Measurements from ENCODE around the gene HSD11B1L.
A peak's percentile ranks its signal among the peaks of the same experiment; 100 is the strongest.

Gene HSD11B1L

DNA sequence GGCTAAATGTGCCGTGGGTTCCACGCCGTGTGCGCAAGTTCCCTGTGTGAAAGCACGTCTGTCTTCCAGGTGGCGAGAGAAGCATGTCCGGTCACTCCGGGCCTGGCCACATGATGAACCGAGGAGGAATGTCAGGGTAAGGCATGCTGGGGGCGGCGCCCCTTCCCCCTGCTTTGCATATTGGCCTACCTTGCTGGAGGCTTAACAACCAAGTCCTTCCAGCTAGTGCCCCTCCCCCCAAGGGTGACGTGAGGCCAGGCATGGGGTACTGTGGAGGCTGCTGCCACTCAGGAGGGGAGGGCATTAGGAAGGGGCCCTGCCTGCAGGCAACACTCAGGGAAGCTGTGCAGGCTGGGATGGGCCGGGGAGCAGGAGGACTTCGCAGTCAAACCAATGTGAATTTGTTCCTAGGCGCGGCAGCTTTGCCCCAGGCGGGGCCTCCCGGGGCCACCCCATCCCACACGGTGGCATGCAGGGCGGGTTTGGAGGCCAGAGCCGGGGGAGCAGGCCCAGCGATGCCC is 13.0 kb upstream of the HSD11B1L start:
- no peak for DNase-seq

DNA sequence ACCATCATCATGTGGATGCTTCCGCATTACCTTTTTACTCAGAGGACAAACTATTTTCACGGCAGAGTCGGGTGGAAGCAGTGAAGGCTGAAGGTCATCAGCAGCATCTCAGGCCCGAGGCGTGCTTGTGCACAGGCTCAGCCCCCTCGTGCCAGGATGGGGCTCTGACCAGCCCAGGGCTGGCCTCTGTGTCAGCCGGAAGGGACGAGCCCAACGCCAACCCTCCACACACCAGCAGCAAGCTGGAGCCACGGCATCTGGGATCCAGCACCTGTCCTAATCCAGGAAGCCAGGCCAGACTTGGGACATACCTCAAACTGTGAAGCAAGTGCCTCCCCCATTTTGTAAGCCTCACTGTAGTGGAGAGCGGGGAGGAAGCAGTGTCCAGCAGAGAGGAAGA is 11.6 kb upstream of the HSD11B1L start:
- no peak for DNase-seq

- no peak for DNase-seq
Observed at GRCh38 chr19:5671600-5671999, 9.2 kb upstream of the HSD11B1L start.

DNA sequence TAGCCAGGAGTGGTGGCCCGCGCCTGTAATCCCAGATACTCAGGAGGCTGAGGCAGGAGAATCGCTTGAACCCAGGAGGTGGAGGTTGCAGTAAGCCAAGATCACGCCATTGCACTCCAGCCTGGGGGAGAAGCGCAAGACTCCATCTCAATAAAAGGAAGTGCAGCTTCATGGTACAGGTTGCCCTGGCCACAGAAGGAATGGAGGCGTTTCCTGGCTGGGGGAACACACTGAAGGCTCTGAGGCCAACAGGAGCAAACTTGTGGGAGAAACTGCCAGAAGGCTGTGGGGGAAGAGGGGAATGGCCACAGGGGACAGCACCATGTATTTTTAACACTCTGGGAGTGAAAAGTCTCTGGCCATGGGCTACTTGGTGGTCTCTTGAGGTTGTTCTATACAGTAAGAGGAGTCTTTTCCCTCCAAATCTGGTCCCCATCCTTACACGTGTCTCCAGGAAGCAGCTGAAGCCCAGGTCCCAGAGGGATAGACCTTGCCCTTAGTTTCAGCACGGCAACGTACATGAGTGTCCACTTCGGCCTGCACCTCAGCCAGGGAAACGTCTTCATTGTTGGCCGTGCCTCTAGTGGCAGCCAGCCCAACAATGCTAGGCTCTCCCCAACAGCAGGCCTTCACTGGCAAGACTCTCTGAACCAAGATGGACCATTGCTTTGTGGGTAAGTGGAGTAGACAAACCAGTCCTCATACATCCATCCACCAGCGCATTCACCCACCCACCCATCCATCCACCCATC is 7.9 kb upstream of the HSD11B1L start:
- no peak for DNase-seq

DNA sequence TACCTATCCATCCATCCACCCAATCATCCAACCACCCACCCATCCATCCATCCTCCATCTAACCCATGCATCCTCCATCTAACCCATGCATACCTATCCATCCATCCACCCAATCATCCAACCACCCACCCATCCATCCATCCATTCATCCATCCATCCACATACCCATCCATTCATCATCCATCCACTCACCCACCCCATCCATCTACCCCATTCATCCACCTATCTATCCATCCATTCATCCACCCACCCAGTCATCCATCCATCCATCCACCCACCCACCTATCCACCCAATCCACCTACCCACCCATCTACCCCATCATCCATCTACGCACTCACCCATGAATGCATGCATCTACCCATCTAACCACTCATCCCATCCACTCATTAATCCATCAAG is 7.1 kb upstream of the HSD11B1L start:
- DNase-seq = no peak

GRCh38 chr19:5674714-5675113 is 6.1 kb upstream of the HSD11B1L start:
- peak; percentile 57 for DNase-seq

DNA sequence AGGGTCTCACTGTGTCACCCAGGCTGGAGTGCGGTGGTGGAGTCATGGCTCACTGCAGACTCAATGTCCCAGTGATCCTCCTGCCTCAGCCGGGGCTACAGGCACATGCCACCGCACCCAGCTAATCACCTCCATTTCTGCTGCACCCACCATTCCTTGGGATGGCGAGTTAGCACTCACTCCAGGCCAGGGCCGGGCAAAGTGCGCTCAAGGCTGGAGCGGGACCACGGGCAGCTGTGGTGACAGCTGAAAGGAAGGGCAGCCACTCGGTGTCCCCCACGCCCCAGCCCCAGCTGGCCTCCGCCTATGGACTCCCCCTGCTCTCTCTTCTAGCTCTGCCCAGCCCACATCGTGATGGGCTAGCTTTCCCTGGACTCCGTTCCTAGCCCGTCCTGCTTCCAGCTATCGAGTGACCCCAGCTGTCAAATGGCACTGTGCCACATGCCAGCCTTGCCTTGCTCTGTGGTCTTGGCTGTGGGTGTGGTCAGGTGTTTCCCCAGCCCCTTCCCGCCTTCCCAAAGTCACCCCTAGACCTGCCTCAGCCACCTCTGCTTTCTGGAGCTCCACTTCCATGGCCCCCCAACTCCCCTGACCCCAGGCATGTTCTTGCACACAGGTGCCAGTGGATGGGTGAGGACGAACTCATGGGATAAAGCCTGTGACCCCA is 4.6 kb upstream of the HSD11B1L start:
- DNase-seq = no peak

DNA sequence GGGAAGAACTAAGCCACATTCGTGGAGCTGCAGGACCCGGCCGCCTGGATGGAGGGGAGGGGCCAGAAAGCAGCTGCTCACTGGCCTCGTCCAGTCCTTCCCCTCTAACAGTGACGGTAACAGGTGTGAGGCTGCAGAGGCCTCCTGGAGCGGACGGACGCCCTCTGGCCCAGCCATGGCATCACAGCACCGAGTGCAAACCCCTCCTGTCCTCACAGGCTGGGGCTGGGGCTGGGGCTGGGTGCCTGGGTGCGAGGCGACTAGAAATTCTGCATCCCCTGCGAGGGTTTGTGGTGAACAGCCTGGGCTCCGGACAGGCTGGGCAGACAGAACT is 4.1 kb upstream of the HSD11B1L start:
- DNase-seq = no peak

DNA sequence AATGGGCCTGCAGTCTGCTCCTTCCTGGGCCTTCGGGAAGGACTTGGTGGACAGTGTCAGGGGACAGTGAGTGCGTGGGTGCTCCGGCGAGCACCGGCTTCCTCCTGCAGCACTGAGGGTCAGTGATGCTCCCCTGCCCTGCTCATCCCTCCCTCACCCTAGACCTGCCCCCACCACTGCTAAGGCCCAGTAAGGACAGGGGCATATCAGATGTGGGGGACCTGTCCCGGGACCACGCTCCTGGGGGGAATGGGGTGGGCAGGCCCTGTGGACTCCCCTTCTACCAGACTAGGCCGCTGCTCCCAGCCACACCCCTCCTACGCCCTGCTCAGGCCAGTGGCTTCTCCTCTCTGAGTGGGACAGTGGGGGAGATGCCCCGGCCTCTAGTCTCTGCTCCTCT is 3.7 kb upstream of the HSD11B1L start:
- DNase-seq = no peak

DNA sequence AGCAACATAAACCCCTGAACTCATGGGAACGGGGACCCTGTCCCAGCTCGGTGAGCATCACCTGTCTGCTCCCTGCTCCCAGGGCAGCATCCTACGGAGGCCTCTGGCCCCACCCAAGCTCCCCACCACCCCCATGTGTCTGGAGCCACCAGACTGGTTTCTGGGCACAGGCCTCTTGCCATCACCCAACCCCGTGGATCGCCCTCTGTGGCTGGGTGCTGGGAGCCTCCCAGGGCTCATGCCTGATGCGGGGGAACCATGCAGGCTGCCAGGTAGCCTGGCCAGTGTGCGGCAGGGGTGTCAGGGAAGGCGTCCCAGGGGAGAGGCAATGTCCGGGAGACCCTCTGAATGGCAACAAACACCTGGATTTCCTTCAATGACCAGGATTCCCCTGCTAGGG is 3.2 kb upstream of the HSD11B1L start:
- no peak for DNase-seq

DNA sequence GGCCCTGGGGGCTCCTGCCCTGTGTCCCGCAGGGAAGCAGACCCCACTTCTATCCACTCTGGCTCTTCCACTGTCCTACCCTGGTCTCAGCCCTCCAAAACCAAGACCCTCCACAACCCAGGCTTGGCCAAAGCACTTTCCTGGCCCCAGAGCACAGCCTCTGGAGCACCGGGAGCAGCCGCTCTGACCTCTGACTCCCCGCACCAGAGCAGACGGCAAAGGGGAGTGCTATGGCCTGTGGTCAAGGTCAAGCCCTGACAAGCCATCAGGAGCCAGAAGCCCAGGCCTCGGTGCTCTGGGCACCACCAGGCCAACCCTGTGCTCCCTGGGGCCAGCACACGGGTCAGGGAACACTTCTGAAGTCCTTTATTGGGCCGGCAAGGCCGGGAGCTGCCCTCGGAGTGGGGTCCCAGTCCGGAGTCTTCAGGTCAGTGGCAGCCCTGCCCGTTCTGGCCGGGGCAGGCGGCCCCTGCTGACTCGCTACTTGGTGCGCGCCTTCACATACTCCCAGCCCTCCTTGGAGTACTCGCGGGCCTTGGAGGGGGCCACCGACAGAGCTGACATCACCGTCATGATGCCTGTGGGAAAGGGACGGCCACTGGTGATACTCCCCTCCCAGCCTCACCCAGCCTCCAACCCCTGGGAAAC is 2.6 kb upstream of the HSD11B1L start:
- no peak for DNase-seq

DNA sequence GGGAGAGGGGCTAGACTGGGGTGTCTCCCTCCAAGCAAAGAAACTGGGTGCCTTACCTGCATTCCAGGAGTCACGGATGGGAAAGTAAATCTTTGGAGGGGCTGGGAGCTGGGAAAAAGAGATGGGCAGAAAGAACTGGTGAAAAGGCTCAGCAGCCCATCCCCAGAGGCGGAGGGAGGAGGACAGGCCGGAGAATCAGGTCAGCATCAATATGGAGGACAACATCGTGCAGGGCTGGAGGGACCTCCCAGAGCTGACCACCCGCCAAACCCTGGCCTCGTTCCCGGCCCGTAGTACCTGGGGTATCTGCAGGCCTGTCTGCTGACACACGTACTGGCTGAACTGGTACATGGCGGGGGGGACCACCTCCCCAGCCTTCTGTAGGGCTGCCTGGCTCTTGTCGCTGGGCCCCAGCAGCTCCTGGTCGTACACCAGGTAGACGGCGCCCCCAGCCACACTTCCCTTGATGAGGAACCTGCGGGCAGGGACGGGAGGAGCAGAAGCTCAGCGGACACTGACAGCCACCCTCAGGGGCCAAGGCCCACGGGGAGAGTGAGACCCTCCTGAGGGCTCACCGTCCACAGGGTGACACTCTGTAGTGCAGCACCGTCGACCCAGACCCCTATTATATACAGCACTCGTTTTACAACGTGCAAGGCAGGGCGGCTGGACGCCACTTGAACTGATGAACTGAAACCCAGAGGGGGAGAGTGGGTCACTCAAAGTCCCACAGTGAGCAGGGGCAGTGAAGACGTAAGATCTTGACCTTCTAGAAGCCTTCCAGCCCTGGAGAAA is 1.3 kb upstream of the HSD11B1L start:
- peak; percentile 54 for DNase-seq

- DNase-seq = peak; percentile 65
Observed at GRCh38 chr19:5680084-5680436, 767 bp upstream of the HSD11B1L start.

GRCh38 chr19:5681391-5682106 is 722 bp downstream of the HSD11B1L start:
- no peak for DNase-seq

- DNase-seq = no peak
Observed at GRCh38 chr19:5682107-5682482, 1.3 kb downstream of the HSD11B1L start.

DNA sequence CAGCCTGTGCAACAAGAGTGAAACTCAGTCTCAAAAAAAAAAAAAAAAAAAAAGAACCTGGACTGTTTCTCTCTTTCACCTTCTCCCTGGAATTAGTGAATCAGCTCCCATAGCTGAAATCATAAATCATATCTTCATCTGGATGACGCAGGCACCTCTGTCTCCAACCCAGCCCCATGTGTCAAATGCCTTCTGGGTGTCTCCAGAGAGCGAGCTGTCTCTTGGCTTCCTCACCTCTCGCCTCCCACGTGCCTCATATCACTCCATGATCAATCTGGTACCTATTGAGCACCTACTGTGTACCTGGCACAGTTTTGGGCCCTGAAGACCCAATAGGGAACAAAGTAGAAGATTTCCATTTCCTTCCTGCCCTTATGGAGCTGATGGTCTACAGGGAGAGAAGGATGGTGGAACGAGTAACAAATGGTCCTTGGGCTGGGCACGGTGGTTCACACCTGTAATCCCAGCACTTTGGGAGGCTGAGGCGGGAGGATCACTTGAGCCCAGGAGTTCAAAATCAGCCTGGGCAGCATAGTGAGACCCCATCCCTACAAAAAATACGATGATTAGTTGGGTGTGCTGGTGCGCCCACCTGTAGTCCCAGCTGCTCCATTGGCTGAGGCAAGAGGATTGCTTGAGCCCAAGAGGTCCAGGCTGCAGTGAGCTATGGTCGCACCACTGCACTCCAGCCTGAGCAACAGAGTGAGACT is 2.5 kb downstream of the HSD11B1L start:
- DNase-seq = no peak

DNA sequence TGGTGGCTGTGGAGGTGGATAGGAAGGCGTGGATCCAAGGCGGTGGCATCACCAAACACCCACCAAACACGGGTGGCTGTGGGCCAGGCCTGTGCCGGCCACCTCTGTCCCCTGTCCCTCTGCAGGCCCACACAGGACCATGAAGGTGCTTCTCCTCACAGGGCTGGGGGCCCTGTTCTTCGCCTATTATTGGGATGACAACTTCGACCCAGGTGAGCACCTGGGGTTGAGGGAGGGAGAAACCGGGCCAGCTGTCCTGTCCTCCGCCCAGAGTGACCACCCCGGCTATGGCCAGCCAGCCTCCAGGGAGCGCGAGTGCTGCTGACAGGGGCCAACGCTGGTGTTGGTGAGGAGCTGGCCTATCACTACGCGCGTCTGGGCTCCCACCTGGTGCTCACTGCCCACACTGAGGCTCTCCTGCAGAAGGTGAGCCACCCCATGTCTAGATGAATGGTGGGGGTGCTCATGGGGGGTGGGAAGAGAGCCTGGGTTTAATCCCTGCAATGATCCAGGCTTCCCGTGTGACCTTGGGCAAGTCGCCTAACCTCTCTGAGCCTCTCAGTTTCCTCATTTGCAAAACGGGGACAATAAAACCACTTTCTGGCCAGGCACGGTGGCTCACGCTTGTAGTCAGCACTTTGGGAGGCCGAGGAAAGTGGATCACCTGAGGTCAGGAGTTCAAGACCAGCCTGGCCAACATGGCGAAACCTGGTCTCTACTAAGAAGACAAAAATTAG is 4.0 kb downstream of the HSD11B1L start:
- no peak for DNase-seq

DNA sequence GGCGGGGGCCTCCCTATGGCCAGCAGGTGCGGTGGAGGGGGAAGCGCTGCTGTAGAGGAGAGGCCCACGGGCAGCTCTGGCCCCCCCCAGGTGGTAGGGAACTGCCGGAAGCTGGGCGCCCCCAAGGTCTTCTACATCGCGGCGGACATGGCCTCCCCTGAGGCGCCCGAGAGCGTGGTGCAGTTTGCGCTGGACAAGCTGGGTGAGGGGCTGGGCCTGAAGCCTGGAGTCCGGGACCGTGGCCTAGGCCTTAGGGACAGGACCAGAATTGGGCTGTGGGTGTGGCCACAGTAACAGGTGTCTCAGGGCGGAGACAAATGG is 5.5 kb downstream of the HSD11B1L start:
- no peak for DNase-seq

DNA sequence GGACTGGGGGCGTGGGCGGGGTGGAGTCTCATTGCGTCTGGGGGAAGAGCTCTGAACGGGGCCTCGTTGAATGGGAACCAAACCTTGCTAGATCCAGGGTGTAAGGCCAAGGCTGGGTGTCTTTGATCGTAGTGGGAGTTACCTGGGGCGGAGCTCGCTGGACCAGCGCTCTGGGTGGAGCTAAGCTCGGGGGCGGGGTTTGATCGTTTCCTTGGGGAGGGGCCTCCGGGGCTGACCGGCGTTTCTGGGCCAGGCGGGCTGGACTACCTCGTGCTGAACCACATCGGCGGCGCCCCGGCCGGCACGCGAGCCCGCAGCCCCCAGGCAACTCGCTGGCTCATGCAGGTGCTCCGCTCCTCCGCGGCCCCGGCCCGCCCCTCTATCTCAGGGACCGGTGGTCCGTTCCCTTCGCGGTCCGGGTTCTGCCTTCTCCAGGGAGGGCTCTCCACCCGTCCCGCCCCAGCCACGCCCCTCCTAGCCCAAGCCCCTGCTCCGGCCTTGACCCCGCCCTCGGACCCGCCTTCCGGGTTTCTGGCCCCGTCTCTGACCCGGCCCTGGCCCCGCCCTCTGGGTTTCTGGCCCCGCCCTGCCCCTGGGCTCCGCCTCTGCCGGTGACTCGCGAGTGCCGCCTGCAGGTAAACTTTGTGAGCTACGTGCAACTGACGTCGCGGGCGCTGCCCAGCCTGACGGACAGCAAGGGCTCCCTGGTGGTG is 6.0 kb downstream of the HSD11B1L start:
- DNase-seq = peak; percentile 96

GRCh38 chr19:5687360-5688198 is 6.8 kb downstream of the HSD11B1L start:
- DNase-seq = no peak
